GM21515 (cell line): ENCODE data around the gene CCL22.

Experiments
- ATAC-seq: cut with Tn5 transposase; IDR thresholded peaks from one replicate; pipeline ENCODE4 v1.9.1; 2021; ENCODE audit not compliant: unreplicated experiment

Gene CCL22

DNA sequence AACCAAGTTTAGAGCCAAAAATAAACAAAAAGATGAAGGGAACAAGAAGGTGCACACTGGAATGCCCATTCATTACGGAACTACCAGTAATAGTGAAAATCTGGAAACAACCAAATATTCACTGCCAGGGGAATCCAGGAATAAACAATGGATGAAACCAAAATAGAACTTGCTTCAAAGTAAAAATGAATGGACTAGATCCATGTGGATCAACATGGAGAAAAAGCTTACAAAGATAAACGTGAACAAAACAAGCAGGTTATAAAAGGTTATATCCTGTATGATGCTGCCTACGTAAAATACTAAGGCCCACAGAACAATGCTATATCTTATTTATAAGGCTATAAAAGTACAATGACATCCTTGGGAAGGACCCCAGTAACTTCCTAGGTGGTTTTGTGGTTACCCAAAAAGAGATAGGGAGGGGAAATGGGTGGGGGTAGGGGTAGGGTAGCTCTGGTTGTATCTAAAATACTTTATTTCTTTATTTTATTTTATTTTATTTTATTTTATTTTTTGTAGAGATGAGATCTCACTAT lies 12.8 kb upstream of the CCL22 start:
- ATAC-seq = no peak

DNA sequence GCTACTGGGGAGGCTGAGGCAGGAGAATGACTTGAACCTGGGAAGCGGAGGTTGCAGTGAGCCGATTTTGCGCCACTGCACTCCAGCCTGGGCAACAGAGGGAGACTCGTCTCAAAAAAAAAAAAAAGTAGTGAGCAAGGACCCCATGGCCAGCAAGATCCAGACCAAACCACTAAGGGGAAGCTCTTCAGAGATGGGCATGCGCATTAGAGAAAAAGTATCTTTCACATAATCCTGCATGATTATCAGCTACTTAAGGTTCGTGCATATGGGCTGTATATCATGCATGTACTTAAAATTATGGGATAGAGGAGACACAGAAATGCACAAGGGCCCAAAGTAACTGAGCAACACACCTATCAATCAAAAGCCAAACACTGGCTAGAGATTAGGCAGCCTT lies 10.7 kb upstream of the CCL22 start:
- no peak for ATAC-seq

DNA sequence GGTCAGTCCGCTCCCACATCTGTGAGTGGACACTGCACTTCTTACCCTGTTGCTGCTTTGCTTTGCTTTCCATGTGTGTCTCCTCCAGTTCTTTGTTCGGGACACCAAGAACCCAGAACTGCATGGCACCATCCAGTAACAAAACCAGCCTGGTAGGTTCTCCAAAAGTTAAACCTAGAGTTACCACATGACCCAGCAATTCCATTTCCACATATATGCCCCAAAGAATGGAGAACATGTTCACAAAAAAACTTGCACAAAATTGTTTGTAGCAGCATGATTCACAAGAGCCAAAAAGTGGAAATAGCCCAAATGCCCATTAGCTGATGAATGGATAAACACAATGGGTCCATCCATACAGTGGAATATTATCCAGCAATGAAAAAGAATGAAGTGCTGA lies 10.3 kb upstream of the CCL22 start:
- no peak for ATAC-seq

DNA sequence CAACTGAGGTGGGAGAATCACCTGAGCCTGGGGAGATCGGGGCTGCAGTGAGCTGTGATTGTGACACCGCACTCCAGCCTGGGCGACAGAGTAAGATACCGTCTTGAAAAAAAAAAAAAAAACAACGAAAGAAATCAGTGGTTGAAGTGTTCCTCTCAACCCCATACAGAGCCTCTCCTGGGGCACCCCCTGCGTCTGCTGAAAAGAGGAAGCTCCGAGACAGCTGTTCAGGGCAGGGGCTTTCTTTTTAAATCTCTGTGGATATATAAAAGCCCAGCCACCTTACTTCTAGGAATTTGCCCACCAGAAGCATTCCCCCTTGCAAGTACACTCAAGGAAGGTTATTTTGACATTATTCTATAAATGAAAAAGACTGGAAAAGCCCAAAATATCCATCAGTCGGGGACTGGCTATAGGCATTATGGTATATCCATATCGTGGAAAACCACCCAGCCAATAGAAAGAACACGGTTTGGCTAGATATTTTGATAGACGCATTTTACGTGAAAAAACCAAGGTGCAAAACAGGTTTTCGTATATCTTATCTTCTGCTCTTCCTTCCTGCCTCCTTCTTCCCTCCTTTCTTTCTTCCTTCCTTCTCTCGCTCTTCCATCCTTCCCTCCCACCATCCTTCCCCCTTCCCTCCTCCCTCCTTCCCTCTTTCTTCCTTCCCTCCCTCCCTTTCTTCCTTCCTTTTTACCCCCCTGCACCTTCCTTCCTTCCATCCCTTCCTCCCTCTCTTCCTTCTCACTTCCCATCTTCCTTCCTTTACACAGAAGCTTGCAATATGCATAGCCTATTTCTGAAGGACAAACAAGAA lies 9.2 kb upstream of the CCL22 start:
- peak; percentile 82 for ATAC-seq

DNA sequence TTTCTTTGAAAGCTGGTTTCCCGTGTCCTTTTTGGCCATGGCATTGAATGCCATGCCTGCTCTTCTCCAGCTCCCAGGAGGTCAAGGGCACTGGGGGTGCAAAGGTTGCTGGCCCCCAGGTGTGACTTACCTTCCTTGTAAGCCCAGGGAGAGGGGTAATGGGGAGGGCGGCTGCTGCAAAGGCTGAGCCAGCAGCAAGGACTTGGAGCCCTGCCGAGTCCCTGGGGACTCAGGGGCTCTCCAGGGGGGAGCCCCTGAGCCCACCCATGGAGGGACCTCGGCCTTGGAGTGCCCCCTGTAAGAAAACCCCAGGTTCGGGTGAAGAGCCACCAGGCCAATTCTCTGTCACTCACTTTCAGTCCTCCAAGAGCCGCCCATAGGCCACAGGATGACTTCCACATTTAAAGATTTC lies 5.9 kb upstream of the CCL22 start:
- ATAC-seq = no peak

DNA sequence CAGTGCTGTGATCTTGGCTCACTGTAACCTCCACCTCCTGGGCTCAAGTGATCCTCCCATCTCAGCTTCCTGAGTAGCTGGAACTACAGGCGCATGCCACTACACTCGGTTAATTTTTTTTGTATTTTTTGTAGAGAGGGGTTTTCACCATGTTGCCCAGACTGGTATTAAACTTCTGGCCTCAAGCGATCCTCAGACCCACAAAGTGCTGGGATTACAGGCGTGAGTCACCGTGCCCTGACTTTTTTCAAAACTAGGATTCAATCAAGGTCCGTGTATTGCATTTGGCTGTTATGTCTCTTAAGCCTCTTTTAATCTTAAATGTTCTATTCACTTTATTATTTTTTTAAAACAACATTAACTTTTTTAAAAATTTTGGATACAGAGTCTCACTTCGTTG lies 4.3 kb upstream of the CCL22 start:
- ATAC-seq = no peak

DNA sequence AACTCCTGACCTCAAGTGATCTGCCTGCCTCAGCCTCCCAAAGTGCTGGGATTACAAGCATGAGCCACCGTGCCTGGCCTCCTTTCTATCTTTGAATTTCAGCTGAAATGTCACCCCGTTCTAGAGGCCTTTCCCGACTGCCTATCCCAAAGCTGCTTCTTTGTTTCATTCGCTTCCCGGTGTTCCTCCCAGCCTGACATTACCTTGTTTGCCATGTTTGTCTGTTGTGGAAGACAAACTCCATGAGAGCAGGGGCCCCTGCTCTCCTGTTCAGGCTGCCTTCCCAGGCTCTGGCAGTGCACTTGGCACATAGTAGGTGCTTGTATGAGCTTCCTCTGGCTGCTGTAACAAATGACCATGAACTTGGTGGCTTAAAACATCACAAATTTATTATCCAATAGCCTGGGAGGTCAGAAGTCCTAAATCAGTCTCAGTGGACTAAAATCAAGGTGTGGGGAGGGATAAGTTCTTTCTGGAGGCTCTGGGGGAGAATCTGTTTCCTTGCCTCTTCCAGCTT lies 2.6 kb upstream of the CCL22 start:
- ATAC-seq = no peak

DNA sequence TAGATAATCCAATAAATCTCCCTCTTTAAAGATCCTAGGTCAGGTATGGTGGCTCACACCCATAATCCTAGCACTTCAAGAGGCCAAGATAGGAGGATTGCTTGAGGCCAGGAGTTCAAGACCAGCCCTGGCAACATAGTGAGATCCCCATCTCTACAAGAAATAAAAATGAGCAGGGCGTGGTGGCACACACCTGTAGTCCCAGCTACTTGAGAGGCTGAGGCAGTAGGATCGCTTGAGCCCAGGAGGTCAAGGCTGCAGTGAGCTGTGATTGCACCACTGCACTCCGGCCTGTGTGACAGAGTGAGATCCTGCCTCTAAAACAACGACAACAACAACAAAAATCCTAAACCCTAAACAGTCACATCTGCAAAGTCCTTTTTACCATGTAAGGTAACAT lies 2.0 kb upstream of the CCL22 start:
- ATAC-seq = no peak

DNA sequence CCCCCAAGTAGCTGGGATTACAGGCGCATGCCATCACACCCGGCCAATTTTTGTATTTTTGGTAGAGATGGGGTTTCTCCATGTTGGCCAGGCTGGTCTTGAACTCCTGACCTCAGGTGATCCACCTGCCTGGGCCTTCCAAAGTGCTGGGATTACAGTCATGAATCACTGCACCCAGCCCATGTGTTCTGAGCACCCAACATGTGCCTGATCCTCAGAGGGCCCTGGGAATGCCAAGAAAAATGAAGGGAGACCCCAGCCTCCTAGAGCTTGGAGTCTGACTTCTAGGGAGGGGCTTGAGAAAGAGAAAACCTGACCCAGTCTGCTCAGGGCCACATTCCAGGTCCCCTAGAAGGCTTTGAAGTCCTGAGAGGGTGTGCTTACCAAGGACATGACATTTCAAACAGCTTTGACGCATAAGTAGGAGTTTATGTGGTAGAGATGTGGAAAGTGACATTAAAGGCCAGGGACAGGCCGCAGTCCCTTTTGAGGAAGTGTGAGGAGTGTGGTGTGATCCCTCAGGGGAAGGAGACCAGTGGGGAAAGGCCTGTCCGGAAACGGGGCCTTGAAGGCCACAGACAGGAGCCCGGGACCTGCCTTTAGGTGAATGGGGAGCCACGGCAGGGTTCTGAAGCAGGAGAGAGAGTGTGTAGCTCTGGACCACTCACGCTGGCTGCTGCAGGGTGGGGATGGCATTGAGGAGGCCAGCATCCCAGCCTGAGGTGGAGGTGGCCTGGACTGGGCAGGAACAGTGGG lies 1.1 kb upstream of the CCL22 start:
- ATAC-seq = no peak

DNA sequence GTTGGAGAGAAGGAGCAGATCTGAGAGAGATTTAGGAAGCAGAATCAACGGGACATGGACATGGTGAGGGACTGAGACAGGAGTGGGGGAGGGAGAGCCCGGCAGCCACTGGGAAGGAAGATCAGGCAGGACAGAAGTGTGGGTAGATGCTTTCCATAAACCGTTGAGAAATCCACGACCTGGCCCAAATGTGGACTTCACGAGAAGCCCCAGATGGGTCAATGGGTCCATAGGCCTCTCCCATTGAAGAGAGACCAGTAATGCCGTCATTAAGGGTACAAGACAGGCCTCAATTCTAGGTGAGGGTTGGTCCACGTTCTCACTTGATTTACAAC lies 530 bp upstream of the CCL22 start:
- ATAC-seq = no peak

DNA sequence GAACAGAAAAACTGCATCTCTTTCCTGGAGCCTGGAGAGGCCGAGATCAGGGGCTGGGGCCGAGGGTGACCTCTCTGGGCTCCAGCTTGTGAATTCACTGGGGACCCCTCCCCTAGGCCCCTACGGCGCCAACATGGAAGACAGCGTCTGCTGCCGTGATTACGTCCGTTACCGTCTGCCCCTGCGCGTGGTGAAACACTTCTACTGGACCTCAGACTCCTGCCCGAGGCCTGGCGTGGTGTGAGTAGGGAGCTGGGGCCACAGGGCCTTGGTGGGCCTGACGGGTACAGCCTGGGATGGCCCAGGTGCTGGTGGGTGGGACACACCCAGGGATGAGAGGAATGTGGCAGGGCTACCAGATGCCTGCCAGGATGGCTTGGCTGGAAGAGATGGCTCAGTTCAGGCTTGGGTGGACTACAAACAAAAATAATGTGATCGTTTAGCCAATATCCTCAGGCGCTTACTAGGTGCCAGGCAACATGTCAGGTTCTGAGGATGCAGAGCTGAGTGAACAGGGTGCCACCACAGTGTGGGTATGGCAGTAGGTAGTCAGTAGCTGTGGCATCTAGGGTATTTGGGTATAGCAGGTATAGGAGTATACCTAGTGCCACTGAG lies 1.8 kb downstream of the CCL22 start:
- no peak for ATAC-seq

DNA sequence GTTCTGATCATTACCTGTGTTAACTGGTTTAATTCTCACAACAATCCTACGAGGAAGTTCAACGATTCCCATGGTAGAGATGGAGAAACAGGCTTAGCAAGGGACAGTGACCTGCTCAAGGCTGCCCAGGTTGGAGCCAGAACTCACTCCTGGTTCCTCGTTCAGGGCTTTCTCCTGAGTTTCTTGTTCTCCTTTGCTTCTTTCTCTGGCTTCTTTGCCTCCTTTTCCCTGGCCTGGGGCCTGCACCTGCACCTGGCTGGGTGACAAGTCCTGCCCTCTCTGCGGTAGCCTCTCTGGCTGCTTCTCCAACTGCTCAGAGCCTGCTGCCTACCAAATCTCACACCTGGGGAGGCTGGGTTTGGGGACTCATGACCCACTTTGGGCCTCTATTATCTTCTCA lies 2.8 kb downstream of the CCL22 start:
- ATAC-seq = no peak

DNA sequence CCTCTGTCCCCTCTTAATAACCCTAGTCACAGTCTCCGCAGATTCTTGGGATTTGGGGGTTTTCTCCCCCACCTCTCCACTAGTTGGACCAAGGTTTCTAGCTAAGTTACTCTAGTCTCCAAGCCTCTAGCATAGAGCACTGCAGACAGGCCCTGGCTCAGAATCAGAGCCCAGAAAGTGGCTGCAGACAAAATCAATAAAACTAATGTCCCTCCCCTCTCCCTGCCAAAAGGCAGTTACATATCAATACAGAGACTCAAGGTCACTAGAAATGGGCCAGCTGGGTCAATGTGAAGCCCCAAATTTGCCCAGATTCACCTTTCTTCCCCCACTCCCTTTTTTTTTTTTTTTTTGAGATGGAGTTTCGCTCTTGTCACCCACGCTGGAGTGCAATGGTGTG lies 5.6 kb downstream of the CCL22 start:
- no peak for ATAC-seq

DNA sequence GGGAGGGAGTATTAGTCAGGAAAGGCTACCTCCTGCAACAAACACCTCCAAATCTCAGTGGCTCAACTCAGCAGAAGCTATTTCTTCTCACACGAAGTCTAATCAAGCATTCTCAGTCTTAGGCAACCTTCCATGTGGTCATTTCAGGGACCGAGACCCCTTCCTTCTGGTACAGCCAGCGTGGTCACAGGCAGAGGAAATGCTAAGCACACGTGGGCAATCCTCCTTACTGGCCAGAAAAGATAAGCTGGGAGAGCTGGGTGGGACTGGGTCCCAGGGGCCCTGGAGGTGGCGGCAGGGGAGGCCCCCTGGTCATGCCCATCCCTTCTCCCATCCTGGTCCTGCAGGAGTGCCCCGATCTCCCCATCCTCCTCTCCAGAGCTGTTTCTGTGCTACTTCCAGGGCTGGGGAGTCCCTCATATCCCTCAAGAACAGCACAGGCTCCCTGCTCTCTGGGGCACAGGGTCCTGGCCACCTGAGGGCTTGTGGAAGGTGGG lies 8.0 kb downstream of the CCL22 start:
- ATAC-seq = no peak

DNA sequence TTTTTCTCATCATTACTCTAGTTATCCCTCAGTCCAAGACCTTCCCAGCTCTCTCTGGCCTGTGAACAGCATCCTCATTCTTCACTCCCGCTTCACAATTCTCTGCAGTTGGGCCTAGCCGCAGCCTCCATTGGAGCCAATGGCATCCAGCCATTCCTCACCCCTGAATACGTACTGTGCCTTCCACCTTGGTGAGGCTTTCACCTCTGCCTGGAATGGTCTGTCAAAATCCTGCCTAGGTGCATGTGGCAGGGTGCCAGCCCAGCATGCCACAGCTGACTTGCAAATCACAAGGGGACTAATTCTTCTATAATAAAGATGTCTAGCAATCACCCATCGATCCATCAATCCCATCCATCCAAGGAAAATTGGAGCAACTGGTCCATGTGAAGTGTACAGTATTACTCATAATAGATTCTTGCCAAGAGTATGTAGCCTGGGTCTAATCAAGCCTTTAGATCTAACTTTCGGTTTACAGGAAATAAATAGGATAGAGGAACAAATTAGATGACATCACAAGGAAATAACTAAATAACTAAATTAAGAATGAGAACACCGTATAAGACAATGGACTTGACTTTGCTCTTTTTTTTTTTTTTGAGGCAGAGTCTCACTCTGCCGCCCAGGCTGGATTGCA lies 8.7 kb downstream of the CCL22 start:
- no peak for ATAC-seq

DNA sequence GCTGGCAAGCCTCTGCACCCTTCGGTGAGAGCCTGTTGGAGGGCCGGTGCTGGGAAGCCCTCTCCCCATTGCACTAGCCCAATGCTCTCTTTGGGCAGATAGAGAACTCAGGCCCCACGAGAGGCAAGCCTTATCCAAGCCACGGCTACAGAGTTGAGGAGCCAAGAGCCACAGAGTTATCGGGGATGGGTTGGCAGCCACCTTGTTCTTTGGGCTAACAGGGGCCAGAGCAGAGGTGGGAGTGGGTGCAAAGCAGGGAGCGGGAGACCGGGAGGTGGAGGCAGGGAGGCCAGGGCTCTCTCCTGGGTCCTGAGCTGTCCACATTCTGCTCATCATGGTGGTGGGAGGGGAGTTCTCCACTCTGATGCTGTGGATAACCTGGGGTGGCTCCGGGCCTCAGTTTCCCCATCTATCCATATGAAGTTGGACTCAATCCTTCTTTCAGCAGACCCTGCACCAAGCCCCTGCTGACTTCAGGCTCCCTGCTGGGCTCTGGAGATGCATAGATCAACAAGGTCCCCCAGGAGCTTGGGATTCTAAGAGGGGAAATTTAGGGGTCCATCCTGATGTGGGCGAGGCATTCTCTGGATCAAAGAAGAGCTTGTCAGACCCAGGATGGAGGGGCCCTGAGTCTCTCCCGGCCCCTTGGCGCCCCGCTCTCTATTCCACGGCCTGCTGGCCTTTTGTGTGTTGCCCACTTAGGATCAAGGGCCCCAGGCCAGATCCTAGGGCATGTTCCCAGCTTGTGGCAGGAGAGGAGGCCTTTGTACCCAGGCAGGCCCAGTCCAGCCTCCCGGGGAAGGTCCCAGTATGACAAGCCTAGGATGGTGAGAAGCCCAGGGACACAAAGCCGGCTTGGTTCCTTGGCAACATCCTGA lies 13.2 kb downstream of the CCL22 start:
- ATAC-seq = no peak

DNA sequence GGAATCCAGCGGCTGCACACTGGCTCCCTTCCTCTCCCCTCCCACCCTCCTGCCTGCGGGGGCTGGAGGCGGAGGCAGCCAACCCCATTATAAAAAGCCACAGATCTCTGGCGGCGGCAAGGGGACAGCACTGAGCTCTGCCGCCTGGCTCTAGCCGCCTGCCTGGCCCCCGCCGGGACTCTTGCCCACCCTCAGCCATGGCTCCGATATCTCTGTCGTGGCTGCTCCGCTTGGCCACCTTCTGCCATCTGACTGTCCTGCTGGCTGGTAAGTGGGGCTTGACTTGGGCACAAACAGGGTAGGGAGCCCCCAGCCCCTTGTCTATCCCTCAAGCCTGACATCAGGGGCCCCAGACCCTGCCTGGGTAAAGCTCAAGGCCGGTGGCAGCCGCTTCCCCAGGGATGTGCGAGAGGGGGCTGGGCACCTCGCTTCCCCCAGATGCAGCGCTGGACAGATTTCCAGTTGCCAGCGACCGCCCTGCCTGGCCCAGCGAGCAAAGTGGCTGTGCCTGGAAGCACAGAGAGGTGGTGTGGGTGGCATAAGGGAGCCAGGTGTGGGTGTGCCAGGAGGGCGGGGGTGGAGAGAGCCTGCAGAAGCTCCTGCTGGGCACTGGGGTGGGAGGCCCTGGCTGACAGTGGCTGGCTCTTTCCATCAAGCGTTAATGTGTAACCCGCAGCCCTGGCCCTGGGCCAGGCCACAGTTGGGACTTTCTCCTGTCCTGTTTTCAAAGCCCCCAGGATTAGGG lies 14.0 kb downstream of the CCL22 start, which contains the start of gene CX3CL1:
Gene CX3CL1 (plus strand): TSS at position 119 of the 745 bp plus-strand sequence. CDS start 79 bp downstream, at position 198.
- no peak for ATAC-seq

DNA sequence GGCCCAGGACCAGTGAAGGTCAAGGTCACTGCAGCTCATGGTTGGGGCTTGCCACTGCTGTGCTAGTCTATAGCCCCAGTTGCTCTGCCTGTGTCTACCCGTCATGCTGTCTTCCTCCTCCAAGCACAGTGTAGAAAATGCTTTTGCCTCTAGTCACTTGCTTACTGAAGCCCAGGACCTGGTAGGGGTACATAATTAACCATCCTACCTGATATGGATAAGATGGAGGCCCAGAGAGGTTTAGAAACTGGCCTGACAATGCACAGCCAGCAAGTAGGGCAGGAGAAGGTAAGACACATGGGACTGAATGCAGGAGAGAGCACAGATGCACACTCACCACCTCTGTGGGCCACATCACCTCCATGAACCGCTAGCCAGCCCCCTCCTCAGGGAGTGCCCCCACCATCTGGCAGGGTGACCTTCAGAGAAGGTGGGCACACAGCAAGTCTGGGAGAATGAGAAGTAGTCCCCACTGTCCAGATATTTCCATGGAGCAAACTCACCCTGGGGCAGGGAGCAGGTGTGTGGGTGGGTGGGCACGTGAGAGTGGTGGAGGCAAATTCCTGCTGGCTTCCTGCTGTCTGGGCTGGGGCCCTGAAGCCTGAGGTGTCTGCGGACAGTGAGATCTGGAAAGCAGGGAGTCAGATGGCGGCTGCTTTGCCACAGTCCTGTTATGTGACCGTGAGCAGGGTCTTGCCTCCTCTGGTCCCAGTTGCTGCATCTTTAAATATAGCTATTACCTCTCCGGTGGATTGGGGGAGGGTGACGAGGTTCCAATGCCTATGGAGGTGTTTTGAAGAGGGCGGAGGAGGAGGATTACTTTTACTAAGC lies 14.7 kb downstream of the CCL22 start:
- no peak for ATAC-seq
